ENCODE results near the gene NEU2. TPM values are rescaled to one million over a fixed set of nuclear protein-coding genes. Genes with fewer than 3 reads are reported as not detected.

The NEU2 gene
- total RNA-seq, 1 experiment from 2014 or later, result not detected

- Histone ChIP-seq H2AFZ (ENCODE audit: low read length) (no peak overlapping the region), H4K20me1 (ENCODE audit: control insufficient read depth, insufficient read depth, insufficient read length) (no peaks in the 10 kb centered on the region), H2AK5ac (ENCODE audit: insufficient read length, low read length) (no peak overlapping the region), H3K79me1 (ENCODE audit: insufficient read depth, low read depth, low read length, poor library complexity, severe bottlenecking) (no peaks in the 10 kb centered on the region), H2BK15ac (ENCODE audit: low read depth, low read length) (no peak overlapping the region), H3K9ac (ENCODE audit: extremely low read depth, insufficient read length, low read length) (no peak overlapping the region), H3K18ac (ENCODE audit: insufficient read length, low read depth, low read length) (no peak overlapping the region), H3K23ac (ENCODE audit: insufficient read length, low read depth, low read length) (no peak overlapping the region), H3K27ac (ENCODE audit: insufficient read length, low read depth, low read length) (no peak overlapping the region), H4K5ac (ENCODE audit: insufficient read length, low read depth, low read length) (no peak overlapping the region), H3K9me3 (ENCODE audit: control insufficient read depth, low read depth, low read length) (no peaks in the 10 kb centered on the region), H2BK5ac (ENCODE audit: insufficient read length, low read length) (no peak overlapping the region), H4K8ac (replicated peaks; ENCODE audit: insufficient read length, low read depth, low read length) (no peak overlapping the region), H3K79me2 (ENCODE audit: insufficient read depth, low read length) (no peaks in the 10 kb centered on the region), H3K14ac (ENCODE audit: insufficient read depth, low read length) (no peak overlapping the region), H3K4me1 (ENCODE audit: insufficient read depth, low read length) (no peaks in the 10 kb centered on the region), H3K4me2 (ENCODE audit: insufficient read depth, insufficient read length, low read length) (no peak overlapping the region), H3T11ph (ENCODE audit: low read length) (no peak overlapping the region), H2BK120ac (ENCODE audit: low read depth, low read length, poor library complexity, severe bottlenecking) (no peak overlapping the region), H3K56ac (ENCODE audit: insufficient read length, low read depth, low read length) (no peak overlapping the region), H3K27me3 (ENCODE audit: insufficient read depth, low read length) (no peaks in the 10 kb centered on the region), H4K91ac (ENCODE audit: insufficient read length, low read depth, low read length) (no peak overlapping the region), H3K4ac (ENCODE audit: low read depth, low read length) (no peak overlapping the region), H2BK12ac (ENCODE audit: insufficient read length, low read depth, low read length) (no peak overlapping the region), H3K23me2 (ENCODE audit: insufficient read length, low read depth, low read length, poor library complexity, severe bottlenecking) (no peaks in the 10 kb centered on the region), H2BK20ac (ENCODE audit: low read depth, low read length, poor library complexity, severe bottlenecking) (no peak overlapping the region)
- Mint-ChIP-seq H3K27me3 (ENCODE audit: low read depth) (peaks cover under 1% of the 10 kb centered on the region; the same call in 1 of the 2 replicates), H3K9me3 (no peaks in the 10 kb centered on the region; a peak in 1 of 5 replicates), H3K4me3 (no peak overlapping the region), H3K27ac (peak overlapping the region in 1 of 3 experiments; percentile 19; a peak in 2 of 7 replicates), H3K36me3 (ENCODE audit: insufficient read depth in 1 of 3, low read depth in 3 of 3) (no peaks in the 10 kb centered on the region), H3K4me1 (peaks cover 12 to 25% of the 10 kb centered on the region in 2 experiments)
- no peak for TF ChIP-seq CTCF (conservative IDR thresholded peaks at IDR 0.05)
- DNase-seq, result no peak
- WGBS (ENCODE audit: extremely low coverage, insufficient read length, low lambda C conversion rate), result no CpG with 5 or more reads among the region's 10 CpGs
Measured at GRCh38 chr2:233060980-233061590, 28.6 kb downstream of the NEU2 start.

All from H9 (cell line).